ENCODE results near the gene TTLL11. TPM values are rescaled to one million over a fixed set of nuclear protein-coding genes. Genes with fewer than 3 reads are reported as not detected.

The TTLL11 gene
- total RNA-seq, 1 experiment from 2014 or later, result 3.5 TPM

GRCh38 chr9:122109035-122109813 lies 16.1 kb upstream of the TTLL11 start:
- DNase-seq (ENCODE audit: low read depth), result no peak

- no peak for DNase-seq (ENCODE audit: low read depth)
These were observed 14.2 kb upstream of the TTLL11 start for GRCh38 chr9:122107291-122107805.

DNA sequence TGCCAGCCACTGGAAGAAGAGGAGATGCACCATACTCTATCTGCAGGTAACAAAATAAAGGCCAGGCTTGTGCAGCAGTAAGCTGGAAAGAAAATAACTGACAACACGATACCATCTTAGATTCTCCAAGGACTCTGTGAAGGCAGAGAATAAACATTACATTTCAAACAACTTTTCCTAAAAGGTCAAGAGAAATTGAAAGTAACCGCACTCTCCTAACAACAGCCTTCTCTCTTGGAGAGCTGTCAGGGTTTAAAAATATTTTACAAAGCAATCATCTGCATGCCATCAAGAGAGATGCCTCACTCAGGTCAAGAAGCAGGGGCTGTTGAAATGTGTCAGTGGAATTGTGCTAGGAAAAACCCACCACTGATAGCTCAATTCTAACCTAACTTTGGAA lies 13.5 kb upstream of the TTLL11 start:
- DNase-seq (ENCODE audit: low read depth), result no peak

GRCh38 chr9:122103985-122104384 lies 10.9 kb upstream of the TTLL11 start:
- DNase-seq (ENCODE audit: low read depth), result no peak

GRCh38 chr9:122102156-122102555 lies 9.0 kb upstream of the TTLL11 start:
- DNase-seq (ENCODE audit: low read depth), result no peak

DNA sequence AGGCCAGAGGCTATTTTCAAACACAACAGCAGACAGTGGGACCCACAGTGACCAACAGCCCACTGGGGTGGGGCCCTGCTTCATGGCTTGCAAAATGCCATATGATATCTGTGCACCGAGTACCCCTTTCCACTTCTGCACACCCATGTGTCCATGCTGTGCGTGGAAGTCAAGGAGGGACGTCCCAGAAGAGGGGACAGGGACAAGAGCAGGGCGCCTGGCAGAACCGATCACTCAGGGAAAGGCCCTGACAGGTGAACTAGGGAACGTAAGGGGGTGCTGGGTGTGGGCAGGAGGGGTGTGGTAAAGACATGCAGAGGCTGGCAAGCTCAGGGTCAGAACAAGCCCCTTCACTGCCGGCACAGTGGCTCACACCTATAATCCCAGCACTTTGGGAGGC lies 7.6 kb upstream of the TTLL11 start:
- DNase-seq (ENCODE audit: low read depth), result no peak

GRCh38 chr9:122099271-122099869 lies 6.3 kb upstream of the TTLL11 start:
- DNase-seq (ENCODE audit: low read depth), result peak; percentile 72

GRCh38 chr9:122097679-122098315 lies 4.7 kb upstream of the TTLL11 start:
- DNase-seq (ENCODE audit: low read depth), result no peak

- no peak for DNase-seq (ENCODE audit: low read depth)
These were observed 3.7 kb upstream of the TTLL11 start for GRCh38 chr9:122096620-122097415.

- DNase-seq (ENCODE audit: low read depth), result peak; percentile 65
These were observed 2.1 kb upstream of the TTLL11 start for GRCh38 chr9:122095010-122095767.

- DNase-seq (ENCODE audit: low read depth), result no peak
These were observed 1.2 kb downstream of the TTLL11 start for GRCh38 chr9:122091682-122092592.

DNA sequence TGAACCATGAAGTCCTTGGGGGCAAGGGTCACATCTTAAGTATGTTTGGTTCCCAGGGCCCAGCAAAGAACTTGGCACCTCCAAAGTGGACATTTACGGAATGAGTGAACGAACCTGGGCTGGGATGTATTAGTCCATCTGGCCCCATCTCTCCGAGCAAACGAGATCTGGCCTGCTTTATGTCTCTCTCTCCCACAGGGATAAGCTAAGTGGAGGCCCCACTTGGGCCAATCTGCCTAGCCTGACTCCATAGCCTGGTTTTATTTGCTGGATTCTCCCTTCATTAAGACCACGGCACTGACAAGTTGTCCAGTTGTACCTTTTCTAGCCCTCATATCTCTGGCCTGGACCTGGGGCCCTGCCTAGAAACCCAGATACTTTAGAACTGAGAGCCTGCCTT lies 2.1 kb downstream of the TTLL11 start:
- no peak for DNase-seq (ENCODE audit: low read depth)

GRCh38 chr9:122090287-122090883 lies 2.7 kb downstream of the TTLL11 start:
- no peak for DNase-seq (ENCODE audit: low read depth)

DNA sequence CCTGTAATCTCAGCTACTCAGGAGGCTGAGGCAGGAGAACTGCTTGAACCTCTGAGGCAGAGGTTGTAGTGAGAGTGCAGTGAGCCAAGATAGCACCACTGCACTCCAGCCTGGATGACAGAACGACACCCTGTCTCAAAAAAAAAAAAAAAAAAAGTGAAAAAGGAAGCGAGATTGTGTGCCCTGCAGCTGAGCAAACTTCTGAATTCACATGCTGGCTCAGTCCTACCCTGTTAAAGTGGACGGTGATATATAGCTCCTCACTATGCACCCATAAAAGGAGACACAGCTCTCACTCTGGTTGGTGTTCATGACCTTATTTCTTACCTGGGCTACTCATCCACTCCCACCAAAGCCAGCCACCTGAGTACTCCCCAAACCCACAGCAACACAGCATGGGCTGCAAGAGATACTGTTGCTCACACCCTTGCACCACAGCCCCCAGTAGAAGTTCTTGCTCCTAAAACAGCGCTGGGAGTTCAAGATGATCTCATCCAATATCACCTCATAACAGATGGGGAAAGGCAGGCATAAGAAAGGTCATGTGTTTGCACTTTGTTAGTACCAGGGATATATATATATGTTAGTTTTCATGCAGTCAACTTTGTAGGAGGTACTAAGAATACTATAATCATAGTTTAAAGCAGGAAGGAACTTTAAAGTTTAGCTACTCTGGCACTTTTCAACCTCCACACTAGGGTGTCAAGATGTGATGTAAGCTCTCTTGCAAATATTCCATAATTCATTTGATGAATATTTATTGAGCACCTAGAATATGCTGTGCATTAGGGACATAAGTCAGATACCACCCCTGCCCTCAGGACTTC lies 4.0 kb downstream of the TTLL11 start:
- DNase-seq (ENCODE audit: low read depth), result no peak

DNA sequence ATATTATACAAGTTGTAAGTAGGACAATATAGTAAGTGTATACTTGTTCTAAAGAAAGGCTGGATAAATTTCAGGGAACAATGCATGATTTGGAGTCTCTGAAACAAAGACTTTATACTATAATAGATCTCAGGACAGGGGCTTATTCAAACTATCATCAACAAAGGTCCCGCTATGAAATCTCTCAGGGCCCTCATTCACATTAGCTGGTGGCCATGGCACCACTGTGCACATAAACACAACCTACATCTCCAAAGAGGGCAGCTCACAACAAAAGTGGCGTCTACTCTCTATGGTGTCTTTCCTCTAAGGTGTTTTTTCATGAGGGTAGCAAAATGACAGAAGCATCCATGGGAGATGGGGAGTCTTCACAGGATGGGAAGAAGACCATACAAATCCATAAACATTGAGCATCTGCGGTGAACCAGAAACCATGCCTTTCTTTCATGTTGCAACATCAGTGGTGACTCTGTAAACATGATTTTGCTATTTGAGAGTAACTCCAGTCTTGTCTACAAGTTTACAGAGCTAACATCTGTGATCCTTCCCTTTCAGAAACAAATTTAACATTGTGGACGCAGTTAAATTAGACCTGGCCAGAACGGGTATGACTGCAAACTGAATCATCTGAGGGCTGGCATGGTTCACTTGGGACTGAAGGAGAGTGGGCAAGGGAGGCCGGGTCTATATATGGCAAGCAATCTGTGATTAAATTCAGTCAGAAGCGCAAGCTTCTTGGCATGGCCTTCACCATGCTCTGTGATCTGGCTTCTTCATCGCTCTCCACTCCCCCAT lies 5.5 kb downstream of the TTLL11 start:
- no peak for DNase-seq (ENCODE audit: low read depth)

GRCh38 chr9:122086873-122087272 lies 6.2 kb downstream of the TTLL11 start:
- DNase-seq (ENCODE audit: low read depth), result no peak

DNA sequence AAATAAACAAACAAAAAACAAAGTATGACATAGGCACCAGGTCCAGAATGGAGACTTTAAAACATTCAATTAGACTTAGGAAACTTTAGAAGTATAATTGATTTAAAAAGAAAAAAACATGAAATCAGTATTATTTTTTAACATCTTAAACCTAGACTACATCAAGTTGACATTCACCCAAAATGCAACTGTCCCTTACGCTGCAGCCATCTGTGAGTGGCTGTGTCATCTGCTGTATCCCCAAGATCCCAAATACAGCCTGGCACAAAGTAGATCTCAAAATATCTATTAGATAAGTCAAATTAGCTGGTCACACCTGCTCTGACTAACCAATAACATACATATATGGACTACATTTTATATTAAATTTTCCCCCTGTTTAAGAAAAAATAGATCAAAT lies 7.8 kb downstream of the TTLL11 start:
- no peak for DNase-seq (ENCODE audit: low read depth)
